H1 (cell line): ENCODE data around the gene ZNF775. TPM values are rescaled to one million over a fixed set of nuclear protein-coding genes. Genes with fewer than 3 reads are reported as not detected.

Experiments used
- CTCF ChIA-PET: fragments of 300-600 bp; sonication (Branson Sonifier 250); formaldehyde crosslinking; loops from one replicate; lab custom pipeline; 2021; ENCODE audit not compliant: partially characterized antibody; lab: Charles Lee
- POLR2A ChIA-PET: fragments of 300-600 bp; sonication (Branson Sonifier 250); formaldehyde crosslinking; loops from one replicate; lab custom pipeline; 2021; ENCODE audit warnings: inconsistent platforms; ENCODE audit not compliant: partially characterized antibody; lab: Charles Lee
- DNase-seq, 2 experiments: peaks; one replicate each; pipeline versions ENCODE4 v3.0.0 to v3.0.0-alpha.2; 2010 to 2022; ENCODE audit warnings: low spot score in 2 of 2, low read depth in 1 of 2, mixed read lengths in 1 of 2
- FAIRE-seq: peaks from 2 replicates; lab custom pipeline; 2011; peaks lifted over from hg19 to GRCh38; lab: Jason Lieb, UNC
- H2AFZ ChIP-seq: 2 replicates; pipeline ENCODE4 v1.8.1; 2012; ENCODE audit warnings: low read length, inconsistent platforms
- H2AK5ac ChIP-seq: 2 replicates; pipeline ENCODE4 v1.6.1; 2013; ENCODE audit warnings: low read depth, low read length
- H2BK120ac ChIP-seq: replicated peaks from 2 replicates; pipeline ENCODE3; 2013; ENCODE audit warnings: low read depth, low read length, inconsistent platforms
- H2BK12ac ChIP-seq: 2 replicates; pipeline ENCODE4 v1.6.1; 2013; ENCODE audit warnings: low read depth, low read length
- H2BK15ac ChIP-seq: 2 replicates; pipeline ENCODE4 v1.6.1; 2013; ENCODE audit warnings: low read length
- H2BK20ac ChIP-seq: 2 replicates; pipeline ENCODE4 v1.6.1; 2013; ENCODE audit warnings: low read length
- H2BK5ac ChIP-seq: 2 replicates; pipeline ENCODE4 v1.6.1; 2013; ENCODE audit warnings: low read depth, low read length
- H3K14ac ChIP-seq: 2 replicates; pipeline ENCODE4 v1.6.1; 2013; ENCODE audit warnings: inconsistent platforms; ENCODE audit not compliant: insufficient read length
- H3K18ac ChIP-seq: 2 replicates; pipeline ENCODE4 v1.6.1; 2013; ENCODE audit warnings: low read length; ENCODE audit errors: extremely low read depth
- H3K23ac ChIP-seq: 2 replicates; pipeline ENCODE4 v1.6.1; 2013; ENCODE audit warnings: inconsistent platforms; ENCODE audit not compliant: insufficient read length
- H3K23me2 ChIP-seq: 2 replicates; pipeline ENCODE4 v1.6.1; 2013; ENCODE audit warnings: low read depth, low read length
- H3K27ac ChIP-seq: 2 replicates; pipeline ENCODE4 v1.6.1; 2011; ENCODE audit warnings: low read depth, low read length, inconsistent platforms
- H3K27me3 ChIP-seq, 4 experiments: replicated peaks in 1 of 4; 1 replicate in 1 of 4; 2 replicates in 3 of 4; pipeline versions ENCODE4 v1.6.1 to v1.8.1; 2011 to 2013; ENCODE audit warnings: low read length in 3 of 4, mild to moderate bottlenecking in 3 of 4, inconsistent platforms in 2 of 4, mixed read lengths in 2 of 4, moderate library complexity in 1 of 4; ENCODE audit not compliant: control insufficient read depth in 3 of 4, insufficient read depth in 3 of 4; ENCODE audit errors: extremely low read depth in 1 of 4
- H3K36me3 ChIP-seq, 4 experiments: 2 replicates each; pipeline versions ENCODE4 v1.6.1 to v1.8.1; 2011 to 2013; ENCODE audit warnings: mild to moderate bottlenecking in 4 of 4, low read length in 3 of 4, moderate library complexity in 2 of 4, control low read depth in 1 of 4, inconsistent platforms in 1 of 4; ENCODE audit not compliant: insufficient read depth in 4 of 4, control insufficient read depth in 2 of 4
- H3K4ac ChIP-seq: replicated peaks from 2 replicates; pipeline ENCODE3; 2013; ENCODE audit warnings: low read length, low read depth, mixed read lengths, inconsistent platforms; ENCODE audit not compliant: insufficient read length
- H3K4me1 ChIP-seq, 4 experiments: replicated peaks in 1 of 4; 1 replicate in 1 of 4; 2 replicates in 3 of 4; pipeline versions ENCODE4 v1.6.1 to v1.8.1; 2011 to 2013; ENCODE audit warnings: low read length in 3 of 4, inconsistent platforms in 2 of 4, mixed read lengths in 1 of 4; ENCODE audit not compliant: insufficient read depth in 4 of 4, control insufficient read depth in 3 of 4
- H3K4me2 ChIP-seq, 2 experiments: 2 replicates each; pipeline versions ENCODE4 v1.6.1 to v1.8.1; 2011 to 2013; ENCODE audit warnings: low read depth in 2 of 2, low read length in 2 of 2, control low read depth in 1 of 2, inconsistent platforms in 1 of 2, mild to moderate bottlenecking in 1 of 2; ENCODE audit not compliant: insufficient read depth in 1 of 2
- H3K4me3 ChIP-seq, 4 experiments: fragments of 200-600, 300-600 bp in 1 of 4; sonication (generic), shearing (Covaris generic), sonication (Bioruptor Twin) in 1 of 4; 2 replicates each; pipeline versions ENCODE4 v1.5.1 to v1.8.1; 2011 to 2016; ENCODE audit warnings: low read length in 4 of 4, low read depth in 3 of 4, control low read depth in 2 of 4, inconsistent platforms in 2 of 4, mild to moderate bottlenecking in 2 of 4, mixed read lengths in 1 of 4, moderate library complexity in 1 of 4; ENCODE audit not compliant: insufficient read depth in 2 of 4; ENCODE audit errors: extremely low read depth in 1 of 4
- H3K56ac ChIP-seq: replicated peaks from 2 replicates; pipeline ENCODE3; 2013; ENCODE audit warnings: low read depth, mild to moderate bottlenecking, mixed read lengths, low read length, inconsistent platforms; ENCODE audit not compliant: insufficient read length
- H3K79me1 ChIP-seq: 2 replicates; pipeline ENCODE4 v1.6.1; 2013; ENCODE audit warnings: low read depth, low read length, control low read depth
- H3K79me2 ChIP-seq, 2 experiments: 2 replicates each; pipeline versions ENCODE4 v1.6.1 to v1.8.1; 2012 to 2013; ENCODE audit warnings: low read length in 2 of 2, mild to moderate bottlenecking in 2 of 2, inconsistent platforms in 1 of 2; ENCODE audit not compliant: insufficient read depth in 2 of 2, control insufficient read depth in 1 of 2
- H3K9ac ChIP-seq, 4 experiments: replicated peaks in 1 of 4; 1 replicate in 1 of 4; 2 replicates in 3 of 4; pipeline versions ENCODE4 v1.6.1 to v1.8.1; 2011 to 2013; ENCODE audit warnings: low read depth in 3 of 4, low read length in 3 of 4, control low read depth in 2 of 4, mild to moderate bottlenecking in 2 of 4, moderate library complexity in 2 of 4, inconsistent platforms in 1 of 4; ENCODE audit errors: extremely low read depth in 1 of 4
- H3K9me3 ChIP-seq, 2 experiments: 2 replicates each; pipeline versions ENCODE4 v1.6.1 to v1.8.1; 2012 to 2013; ENCODE audit warnings: mild to moderate bottlenecking in 2 of 2, moderate library complexity in 2 of 2, control low read depth in 1 of 2, inconsistent platforms in 1 of 2, low read depth in 1 of 2, low read length in 1 of 2, mixed read lengths in 1 of 2; ENCODE audit not compliant: insufficient read depth in 2 of 2
- H4K20me1 ChIP-seq, 2 experiments: replicated peaks in 1 of 2; 2 replicates each; pipeline versions ENCODE3 to v1.8.1; 2011 to 2013; ENCODE audit warnings: inconsistent platforms in 2 of 2, low read length in 2 of 2, mild to moderate bottlenecking in 1 of 2; ENCODE audit not compliant: insufficient read depth in 2 of 2, control insufficient read depth in 1 of 2
- H4K5ac ChIP-seq: 2 replicates; pipeline ENCODE4 v1.6.1; 2013; ENCODE audit warnings: low read length, low read depth, mixed read lengths, inconsistent platforms; ENCODE audit not compliant: insufficient read length
- H4K8ac ChIP-seq: 2 replicates; pipeline ENCODE4 v1.8.0; 2013; ENCODE audit warnings: mild to moderate bottlenecking, moderate library complexity, low read length, inconsistent platforms; ENCODE audit not compliant: insufficient read depth; ENCODE audit errors: extremely low read depth
- H4K91ac ChIP-seq: replicated peaks from 2 replicates; pipeline ENCODE3; 2013; ENCODE audit warnings: low read length, mixed read lengths, inconsistent platforms; ENCODE audit not compliant: insufficient read length
- ASH2L ChIP-seq: fragments of 200-600, 300-600 bp; sonication (generic); IDR thresholded peaks from one replicate; pipeline ENCODE4 v1.7.1; 2017; ENCODE audit warnings: low read length
- BACH1 ChIP-seq: IDR thresholded peaks from 2 replicates; pipeline ENCODE4 v1.6.1; 2012; ENCODE audit warnings: low read length, improper control_type of control experiment
- BCL11A ChIP-seq, 2 experiments: IDR thresholded peaks; one replicate each; pipeline ENCODE4 v1.6.1; 2011; ENCODE audit warnings: low read depth in 2 of 2, low read length in 2 of 2, mild to moderate bottlenecking in 2 of 2
- CTBP2 ChIP-seq: IDR thresholded peaks from 2 replicates; pipeline ENCODE4 v1.7.0; 2011; ENCODE audit warnings: borderline replicate concordance, mild to moderate bottlenecking, moderate library complexity, mixed read lengths, low read length; ENCODE audit not compliant: insufficient read depth, insufficient read length
- EP300 ChIP-seq, 2 experiments: IDR thresholded peaks; 1 replicate in 1 of 2; 2 replicates in 1 of 2; pipeline ENCODE4 v1.6.1; 2011 to 2012; ENCODE audit warnings: low read depth in 2 of 2, low read length in 2 of 2, mild to moderate bottlenecking in 2 of 2, borderline replicate concordance in 1 of 2, inconsistent platforms in 1 of 2, moderate library complexity in 1 of 2
- NRF1 ChIP-seq: IDR thresholded peaks from 2 replicates; pipeline ENCODE4 v1.6.1; 2011; ENCODE audit warnings: mild to moderate bottlenecking, low read depth, low read length, improper control_type of control experiment
- SP2 ChIP-seq: IDR thresholded peaks from 2 replicates; pipeline ENCODE4 v1.6.1; 2012; ENCODE audit warnings: mild to moderate bottlenecking, low read length, inconsistent platforms
- SUZ12 ChIP-seq: fragments of 200-600 bp; sonication (generic); IDR thresholded peaks from 2 replicates; pipeline ENCODE4 v1.6.1; 2012; ENCODE audit warnings: mild to moderate bottlenecking, inconsistent platforms, low read length, moderate library complexity, mixed read lengths
- TAF7 ChIP-seq: optimal IDR thresholded peaks from 2 replicates; pipeline ENCODE3; 2011; ENCODE audit warnings: low read depth, mild to moderate bottlenecking, inconsistent platforms, low read length, moderate library complexity, borderline replicate concordance
- TEAD4 ChIP-seq: IDR thresholded peaks from 2 replicates; pipeline ENCODE4 v1.6.1; 2012; ENCODE audit warnings: low read depth, low read length, inconsistent platforms, mixed read lengths
- WGBS, 2 experiments: shearing (Covaris generic) in 1 of 2; methylation state at CpG; one replicate each; pipeline versions ENCODE4 v1.1.6 to v1.1.7; 2013 to 2015; ENCODE audit warnings: low lambda C conversion rate in 2 of 2, mixed read lengths in 2 of 2, inconsistent platforms in 1 of 2, low coverage in 1 of 2, missing lambda C conversion rate in 1 of 2; ENCODE audit not compliant: insufficient replicate concordance in 2 of 2, insufficient coverage in 1 of 2, insufficient read length in 1 of 2; ENCODE audit errors: extremely low coverage in 1 of 2, missing lambda C conversion rate in 1 of 2; 5-methylcytosine and 5-hydroxymethylcytosine counted together
- polyA plus RNA-seq, 7 experiments: library from polyadenylated mRNA; depleted of rRNA in 3 of 7; stranded (reverse) in 5 of 7; unstranded in 2 of 7; fragments of >200 nt in 5 of 7; fragments of 200-250 nt in 2 of 7; gene quantifications; 1 replicate in 5 of 7; 2 replicates in 1 of 7; 4 replicates in 1 of 7; pipeline versions ENCODE4 v1.2.1 to v1.2.3, GENCODE V29; 2011 to 2013; ENCODE audit warnings: missing spikeins in 2 of 7, mixed read lengths in 2 of 7
- total RNA-seq: library from RNA; stranded (reverse); fragmentation: NEBNext Ultra II Directional; extraction: Animal tissue kit (Norgen Biotek cat#: 25700); gene quantifications from 2 replicates; pipeline ENCODE4 v1.2.1, GENCODE V29; 2021

The ZNF775 gene
- total and polyA plus RNA-seq, 2 of the 8 experiments (the other 6 are each of a cell fraction or from before 2014, with no cell fraction given) = 13.6 to 21.5 TPM

DNA sequence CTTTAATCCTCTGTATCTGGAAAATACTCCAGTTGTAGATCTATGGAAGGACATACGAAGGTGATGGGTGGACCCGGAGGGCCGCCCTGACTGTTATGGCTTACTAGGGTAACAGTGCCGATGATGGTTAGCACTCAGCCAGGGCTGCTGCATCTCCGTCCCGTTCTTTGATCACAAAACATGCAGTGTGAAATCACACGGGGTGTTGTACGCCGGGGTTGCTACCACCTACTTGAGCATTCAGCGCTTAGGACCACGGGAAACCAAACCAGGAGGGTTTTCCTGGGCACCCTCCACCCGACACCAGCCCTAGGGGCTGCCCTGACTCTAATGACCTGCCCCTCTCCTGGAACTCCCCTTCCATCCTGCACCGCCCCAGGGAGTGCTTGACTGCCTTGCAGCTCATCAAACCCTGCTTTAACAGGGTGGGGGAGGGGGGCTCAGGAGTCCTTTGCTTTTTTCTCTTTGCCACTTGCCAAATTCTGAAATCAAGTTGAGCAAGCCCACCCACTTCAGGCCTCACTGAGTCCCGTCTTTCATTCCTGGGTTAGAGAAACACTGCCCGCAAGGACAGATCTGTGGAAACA is 20.4 kb downstream of the ZNF775 start:
- Histone ChIP-seq H3K23ac (no peak overlapping the region), H3K79me1 (no peaks in the 10 kb centered on the region), H3K4ac (no peak overlapping the region), H2BK120ac (peak overlapping the region; percentile 1), H3K36me3 (peaks cover 6 to 35% (median 15%) of the 10 kb centered on the region in 4 experiments; a peak in 6 of 8 replicates)
- WGBS, 2 experiments = 84% methylated on average over 15 of the region's 15 CpGs; no CpG with 5 or more reads in 1 of the 2 experiments
- FAIRE-seq (no peak), DNase-seq (no peak)
- no peak for TF ChIP-seq ASH2L
- no peak for TF ChIP-seq SP2
- no peak for TF ChIP-seq BACH1
- TF ChIP-seq BCL11A (IDR thresholded peaks at IDR 0.05; ENCODE audit: low read depth in 2 of 2, low read length in 2 of 2) = no peak
- TF ChIP-seq CTBP2 = no peak
- no peak for TF ChIP-seq TEAD4
- no peak for TF ChIP-seq SUZ12
- TF ChIP-seq NRF1 = no peak
- TF ChIP-seq EP300 (IDR thresholded peaks at IDR 0.05; ENCODE audit: borderline replicate concordance in 1 of 2, low read depth in 2 of 2, low read length in 2 of 2) = no peak
- no peak for TF ChIP-seq TAF7
- TF ChIP-seq, all 59 proteins: peak for 0
- Histone ChIP-seq H3K27me3 (no peaks in the 10 kb centered on the region), H3K23me2 (no peaks in the 10 kb centered on the region; the same call in 1 of the 2 replicates), H2BK15ac (peak overlapping the region; percentile 54; the same call in 1 of the 2 replicates), H3K18ac (peak overlapping the region; percentile 71; the same call in 1 of the 2 replicates), H3K9me3 (no peaks in the 10 kb centered on the region), H4K5ac (peak overlapping the region; percentile 46), H3K27ac (peak overlapping the region; percentile 90), H3K56ac (no peak overlapping the region), H2BK12ac (0 out of 2 replicates have a peak overlapping the region, but pooled peaks have one; percentile 97), H2BK5ac (peak overlapping the region; percentile 97), H3K4me3 (no peak overlapping the region), H3K79me2 (peaks cover 0 to 16% of the 10 kb centered on the region in 2 experiments; a peak in 2 of 4 replicates), H4K91ac (peak overlapping the region; percentile 59), H3K9ac (0 out of 7 replicates have a peak overlapping the region, but pooled peaks of 1 of the 4 experiments have one; percentile 20), H4K20me1 (no peaks in the 10 kb centered on the region), H2AK5ac (no peak overlapping the region; the same call in 1 of the 2 replicates), H3K14ac (no peak overlapping the region), H2BK20ac (no peak overlapping the region), H4K8ac (no peak overlapping the region), H2AFZ (no peak overlapping the region), H3K4me2 (no peak overlapping the region), H3K4me1 (peaks cover 31 to 57% (median 46%) of the 10 kb centered on the region in 4 experiments)
- ChIA-PET CTCF (interaction anchor here (0.8 to 3.8 kb wide), 7 partner anchors 11 to 51 kb away, joined by 3 to 31 read pairs (median 4); no protein-coding TSS in a partner anchor), POLR2A (interaction anchor here (1.2 to 13.9 kb wide), 9 partner anchors 9 to 70 kb away, joined by 3 to 230 read pairs (median 6); partner anchors contain the start of gene REPIN1)
